SH-SY5Y (cell line): ENCODE data around the gene EFHC1.

ENCODE experiments used
- GATA2 ChIP-seq: IDR thresholded peaks from 2 replicates; pipeline ENCODE4 v1.6.1; 2011; ENCODE audit warnings: mild to moderate bottlenecking, low read depth, low read length
- GATA3 ChIP-seq: IDR thresholded peaks from 2 replicates; pipeline ENCODE4 v1.6.1; 2011; ENCODE audit warnings: low read depth, mild to moderate bottlenecking, low read length, moderate library complexity

Gene EFHC1

GRCh38 chr6:52474173-52474572 is 54.0 kb downstream of the EFHC1 start:
- TF ChIP-seq GATA2 (no peak), GATA3 (no peak)

GRCh38 chr6:52475307-52475706 is 55.2 kb downstream of the EFHC1 start:
- TF ChIP-seq GATA3, result no peak
- TF ChIP-seq GATA2, result no peak

DNA sequence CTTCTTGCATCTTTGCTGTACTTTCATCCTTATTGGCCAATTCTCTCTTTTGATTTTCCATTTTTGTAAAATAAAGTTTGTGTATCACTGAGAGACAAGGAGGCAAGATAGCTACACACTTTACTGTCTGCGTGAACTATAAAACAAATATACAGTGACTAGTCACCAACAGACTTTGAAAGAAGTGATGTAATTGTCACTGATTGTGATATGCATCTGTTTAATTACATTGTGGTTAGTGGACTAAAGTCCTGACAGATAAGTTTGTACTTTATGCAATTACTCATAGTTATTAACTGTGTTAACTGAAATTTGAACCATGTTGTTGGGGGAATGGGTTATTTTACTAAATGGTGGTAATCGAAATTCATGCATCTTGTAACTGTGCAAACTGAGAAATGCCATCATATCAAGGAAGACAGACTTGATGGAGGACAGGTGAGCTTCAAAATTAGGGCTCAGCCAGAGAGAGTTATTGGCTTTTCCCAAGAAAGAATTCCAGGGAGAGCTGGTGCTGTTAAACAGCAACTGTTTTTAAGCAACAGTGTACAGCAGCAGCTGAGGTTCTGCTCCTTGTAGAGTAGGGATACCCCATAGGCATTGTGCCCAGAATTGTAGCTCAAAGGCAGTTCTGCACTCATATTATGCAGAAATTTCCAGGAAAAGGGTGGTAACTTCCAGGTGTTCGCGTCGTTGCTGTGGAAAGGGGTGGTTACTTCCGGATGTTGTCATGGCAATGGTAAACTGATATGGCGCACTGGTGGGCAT is 62.9 kb downstream of the EFHC1 start:
- TF ChIP-seq GATA2 (no peak), GATA3 (no peak)

DNA sequence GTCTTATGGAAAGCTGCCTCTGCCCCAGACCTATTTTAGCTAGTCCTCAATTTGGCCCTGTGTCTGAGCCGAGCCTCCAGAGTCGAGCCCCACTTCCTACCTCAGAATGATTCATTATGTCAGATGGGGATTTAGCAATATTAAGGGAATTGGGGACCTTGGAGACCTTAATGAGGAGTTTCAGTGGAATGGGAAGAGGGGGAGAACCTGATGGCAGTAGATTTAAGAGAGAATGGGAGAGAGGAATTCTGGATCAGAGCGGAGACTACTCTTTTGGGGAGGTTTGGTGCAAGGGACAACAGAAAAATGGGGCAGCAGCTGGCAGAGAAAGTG is 63.5 kb downstream of the EFHC1 start:
- TF ChIP-seq GATA3 (no peak), GATA2 (no peak)

DNA sequence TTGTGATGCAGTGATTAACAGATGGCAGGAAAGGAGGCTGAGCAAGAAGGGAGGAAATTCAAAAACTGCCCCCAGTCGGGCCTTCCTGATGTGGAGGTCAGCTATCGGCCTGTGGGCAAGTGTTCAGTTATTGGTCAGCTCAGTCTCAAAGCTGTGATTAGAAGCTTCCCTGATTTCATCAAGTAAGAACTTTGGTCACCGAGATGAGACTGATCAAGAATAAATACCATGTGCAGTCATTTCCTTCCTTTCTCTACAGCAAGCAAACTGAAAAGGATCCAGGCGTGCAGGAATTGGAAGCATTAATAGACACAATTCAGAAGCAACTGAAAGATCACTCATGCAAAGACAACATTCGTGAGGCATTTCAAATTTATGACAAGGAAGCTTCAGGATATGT is 69.7 kb downstream of the EFHC1 start:
- no peak for TF ChIP-seq GATA3
- no peak for TF ChIP-seq GATA2

DNA sequence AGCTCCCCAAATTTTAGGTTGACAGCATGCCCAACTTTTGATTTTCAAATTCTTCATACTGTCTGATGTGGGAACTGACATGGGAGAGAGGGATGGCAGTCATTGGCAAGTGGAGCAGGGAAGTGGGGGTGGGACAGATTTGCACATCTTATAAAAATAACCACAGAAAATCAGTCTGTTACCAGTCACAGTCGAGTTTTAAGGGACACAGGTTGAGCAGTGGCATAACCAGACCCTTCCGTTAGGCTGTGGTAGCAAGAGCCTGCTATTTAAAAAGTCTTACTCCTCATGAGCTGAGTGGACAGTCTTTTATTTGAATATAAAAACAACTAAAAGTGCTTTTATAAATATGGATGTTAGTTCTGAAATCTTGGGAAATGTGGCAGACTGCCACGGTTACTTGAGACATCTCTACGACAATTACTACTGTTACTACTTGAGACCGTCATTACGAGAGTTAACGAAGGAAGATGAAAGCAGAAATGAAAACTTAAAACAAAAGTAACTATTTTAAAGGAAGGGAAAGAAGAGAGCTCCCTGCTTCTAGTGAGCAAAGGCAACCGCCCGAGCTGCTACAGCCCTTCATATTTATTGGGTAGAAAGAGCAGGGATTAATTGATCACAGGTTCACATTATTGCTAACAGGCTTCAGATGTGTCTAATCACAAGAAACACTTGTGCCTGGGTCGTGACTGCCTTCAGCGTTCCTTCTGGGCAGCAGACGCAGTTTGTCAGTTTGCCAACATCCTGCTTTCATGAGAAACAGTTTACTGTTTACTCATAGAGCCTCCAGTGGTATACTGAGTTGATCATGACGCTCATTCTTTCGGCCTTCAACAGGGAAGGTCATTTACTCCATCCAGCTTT is 71.3 kb downstream of the EFHC1 start:
- TF ChIP-seq GATA3 (no peak), GATA2 (no peak)

DNA sequence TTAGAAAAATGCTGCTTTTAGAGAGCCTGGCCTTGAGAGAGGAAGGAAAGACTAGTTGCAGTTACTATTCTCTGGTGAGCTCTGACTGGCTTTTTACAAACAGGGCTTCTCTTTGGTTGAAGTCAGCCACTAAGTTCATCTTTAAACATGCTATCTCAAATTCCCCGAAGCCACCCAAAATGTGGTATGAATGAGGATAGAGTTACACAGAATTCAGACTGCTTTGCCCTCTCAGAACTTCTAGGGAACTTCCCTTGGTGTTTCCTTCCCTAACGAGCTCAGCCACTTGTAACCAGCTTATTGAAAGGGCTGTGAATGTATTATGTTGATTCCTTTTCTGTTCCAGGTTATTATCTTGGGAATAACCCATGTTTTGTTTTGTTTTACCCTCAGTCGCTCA is 73.5 kb downstream of the EFHC1 start:
- TF ChIP-seq GATA2, result no peak
- TF ChIP-seq GATA3, result no peak

- TF ChIP-seq GATA2 (no peak), GATA3 (no peak)
These were observed 74.3 kb downstream of the EFHC1 start for GRCh38 chr6:52494298-52495072.

GRCh38 chr6:52495922-52496321 is 75.8 kb downstream of the EFHC1 start:
- no peak for TF ChIP-seq GATA3
- no peak for TF ChIP-seq GATA2

GRCh38 chr6:52496631-52497030 is 76.5 kb downstream of the EFHC1 start:
- TF ChIP-seq GATA2 (no peak), GATA3 (no peak)

DNA sequence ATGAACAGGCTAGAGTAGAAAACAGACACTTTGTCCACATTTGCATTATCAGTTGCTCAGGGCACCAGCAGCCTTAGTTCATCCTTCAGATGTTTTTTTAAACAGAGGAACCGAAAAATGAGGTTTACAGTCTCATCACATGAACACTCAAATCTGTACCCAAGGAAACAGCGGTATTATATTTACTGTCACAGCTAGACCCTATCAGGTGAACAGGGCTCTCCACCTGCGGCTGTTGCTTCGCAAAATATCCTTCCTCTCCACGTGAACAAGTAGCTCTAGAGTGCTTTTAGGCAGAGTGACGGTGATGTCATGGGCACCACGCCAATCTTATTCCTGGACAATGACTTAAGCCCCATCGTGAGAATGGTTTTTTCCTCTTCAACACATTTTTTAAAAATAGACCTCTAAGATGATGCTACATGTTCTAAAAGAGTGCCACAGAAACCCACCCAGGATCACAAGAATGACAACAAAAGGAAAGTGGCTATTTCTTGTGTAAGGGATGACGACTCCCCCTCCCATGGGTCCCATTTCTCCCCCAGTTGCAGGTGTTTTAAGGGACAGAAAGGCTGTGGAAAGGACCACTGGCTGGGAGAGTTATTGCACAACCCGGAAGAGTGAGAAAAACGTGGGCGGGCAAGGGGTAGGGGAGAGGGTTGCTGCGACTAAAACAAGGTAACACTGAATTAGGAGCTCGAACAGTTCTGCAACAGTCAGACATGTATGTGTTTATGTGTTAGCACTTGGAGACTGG is 77.7 kb downstream of the EFHC1 start:
- TF ChIP-seq GATA3 (no peak), GATA2 (no peak)

DNA sequence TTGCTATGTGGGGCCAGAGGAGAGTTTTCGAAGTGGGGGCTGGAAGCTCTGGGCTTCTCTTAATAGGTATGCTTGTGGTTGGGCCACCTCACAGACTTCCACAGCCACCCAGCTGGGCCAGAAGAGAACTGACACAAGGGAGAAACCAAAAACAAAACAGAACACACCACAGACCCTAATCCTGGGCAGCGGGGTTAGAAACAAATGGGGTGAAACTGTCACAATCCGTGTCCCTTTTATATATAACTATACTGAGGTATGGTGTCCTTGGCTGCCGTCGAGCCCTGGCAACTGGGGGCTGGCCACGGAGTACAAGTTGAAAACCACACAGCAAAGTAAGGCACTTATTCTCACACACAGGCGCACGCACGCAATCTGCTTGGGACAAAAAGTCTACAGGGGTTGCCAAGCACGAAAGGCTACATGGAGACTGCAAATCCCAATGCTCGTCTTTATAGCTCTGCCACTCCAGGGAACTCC is 78.4 kb downstream of the EFHC1 start:
- TF ChIP-seq GATA3 (no peak), GATA2 (no peak)

GRCh38 chr6:52499026-52499425 is 78.9 kb downstream of the EFHC1 start:
- TF ChIP-seq GATA2 (no peak), GATA3 (no peak)
